Stimulated activated CD8-positive, alpha-beta memory T cell treated with anti-CD3 and anti-CD28 coated beads, Interleukin-15, amount 100 ng/mL, for 1 hour (primary cell): ENCODE data around the gene NECAB3.
"Not testable (repeated sequence)": the region's sequence is repeated elsewhere in the genome, so short reads cannot be mapped to it uniquely, and the experiment has no call there.

Experiments used
- DNase-seq: peaks from one replicate; pipeline ENCODE4 v3.0.0-alpha.2; 2020; ENCODE audit warnings: low read depth

NECAB3 gene, protein sequence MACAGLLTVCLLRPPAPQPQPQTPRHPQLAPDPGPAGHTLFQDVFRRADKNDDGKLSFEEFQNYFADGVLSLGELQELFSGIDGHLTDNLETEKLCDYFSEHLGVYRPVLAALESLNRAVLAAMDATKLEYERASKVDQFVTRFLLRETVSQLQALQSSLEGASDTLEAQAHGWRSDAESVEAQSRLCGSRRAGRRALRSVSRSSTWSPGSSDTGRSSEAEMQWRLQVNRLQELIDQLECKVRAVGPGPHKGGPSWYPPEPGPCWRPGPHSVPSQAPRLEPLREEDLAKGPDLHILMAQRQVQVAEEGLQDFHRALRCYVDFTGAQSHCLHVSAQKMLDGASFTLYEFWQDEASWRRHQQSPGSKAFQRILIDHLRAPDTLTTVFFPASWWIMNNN

DNA sequence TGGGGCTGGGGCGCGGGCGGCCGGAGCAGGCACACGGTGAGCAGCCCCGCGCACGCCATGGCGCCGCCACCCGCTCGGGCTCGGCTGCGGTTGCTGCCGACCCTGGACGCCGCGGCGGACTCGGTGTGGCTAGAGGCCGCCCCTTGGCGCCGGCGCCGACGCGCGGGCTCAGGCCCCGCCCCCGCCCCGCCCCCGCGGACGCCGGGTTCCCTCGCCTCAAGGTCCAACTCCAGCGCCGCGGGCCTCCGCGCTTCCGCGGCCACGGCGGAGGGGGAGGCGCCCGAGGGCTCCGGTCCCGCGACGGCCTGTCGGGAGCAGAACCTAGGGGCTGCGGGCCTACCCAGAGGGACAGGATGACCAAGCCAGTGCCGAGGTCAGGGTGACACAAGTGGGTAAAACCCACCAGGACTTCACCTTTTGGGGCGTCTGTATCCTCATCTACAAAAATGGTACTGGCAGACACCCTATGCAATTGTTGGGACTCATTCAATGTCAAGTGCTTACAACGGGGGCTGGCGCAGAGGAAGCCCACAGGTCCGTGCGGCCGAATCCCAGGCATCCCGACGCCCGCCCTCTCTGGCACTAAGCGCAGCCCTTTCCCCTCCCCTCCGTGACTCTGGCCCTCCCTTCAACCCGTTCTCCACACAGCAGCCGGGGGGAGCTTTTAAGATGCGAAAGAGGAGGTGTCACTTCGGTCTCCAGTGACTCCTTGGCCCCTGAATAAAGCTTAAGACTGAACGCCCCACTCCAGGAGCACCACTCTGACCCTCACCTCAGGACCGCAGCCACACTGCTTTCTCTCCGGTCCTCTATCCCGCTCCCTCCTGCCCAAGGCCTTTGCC lies at the start of gene NECAB3:
TSS of gene NECAB3 (minus strand) at position 135 of the 842 bp plus-strand sequence. CDS start at position 59, 76 bp downstream.
- DNase-seq: no peak

DNA sequence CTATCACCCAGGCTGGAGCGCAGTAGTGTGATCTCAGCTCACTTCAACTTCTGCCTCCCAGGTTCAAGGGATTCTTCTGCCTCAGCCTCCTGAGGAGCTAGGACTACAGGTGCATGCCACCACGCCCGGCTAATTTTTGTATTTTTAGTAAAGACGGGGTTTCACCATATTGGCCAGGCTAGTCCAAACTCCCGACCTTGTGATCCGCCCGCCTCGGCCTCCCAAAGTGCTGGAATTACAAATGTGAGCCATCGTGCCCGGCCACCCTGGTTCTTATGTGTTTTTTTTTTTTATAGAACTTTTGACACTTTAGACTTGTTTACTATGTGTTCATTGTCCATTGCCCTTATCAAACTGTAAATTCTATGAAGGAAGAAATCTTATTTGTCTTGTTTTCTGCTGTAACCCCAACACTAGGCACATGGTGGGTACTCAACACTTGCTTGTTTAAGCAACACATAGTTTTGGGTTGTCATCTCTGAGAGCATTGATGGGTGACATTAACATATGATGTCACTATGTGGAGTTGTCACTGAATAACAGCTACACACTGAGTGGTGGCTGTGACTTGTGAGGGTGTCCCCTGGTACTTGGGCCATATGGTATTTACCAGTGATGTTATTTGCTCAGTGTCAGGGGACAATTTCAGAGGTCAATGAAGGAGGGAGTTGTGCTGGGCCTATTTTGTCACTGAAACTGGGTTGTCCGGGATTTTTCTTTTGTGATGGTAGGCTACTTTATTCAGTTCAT lies 47.3 kb upstream of the NECAB3 start:
- no peak for DNase-seq

DNA sequence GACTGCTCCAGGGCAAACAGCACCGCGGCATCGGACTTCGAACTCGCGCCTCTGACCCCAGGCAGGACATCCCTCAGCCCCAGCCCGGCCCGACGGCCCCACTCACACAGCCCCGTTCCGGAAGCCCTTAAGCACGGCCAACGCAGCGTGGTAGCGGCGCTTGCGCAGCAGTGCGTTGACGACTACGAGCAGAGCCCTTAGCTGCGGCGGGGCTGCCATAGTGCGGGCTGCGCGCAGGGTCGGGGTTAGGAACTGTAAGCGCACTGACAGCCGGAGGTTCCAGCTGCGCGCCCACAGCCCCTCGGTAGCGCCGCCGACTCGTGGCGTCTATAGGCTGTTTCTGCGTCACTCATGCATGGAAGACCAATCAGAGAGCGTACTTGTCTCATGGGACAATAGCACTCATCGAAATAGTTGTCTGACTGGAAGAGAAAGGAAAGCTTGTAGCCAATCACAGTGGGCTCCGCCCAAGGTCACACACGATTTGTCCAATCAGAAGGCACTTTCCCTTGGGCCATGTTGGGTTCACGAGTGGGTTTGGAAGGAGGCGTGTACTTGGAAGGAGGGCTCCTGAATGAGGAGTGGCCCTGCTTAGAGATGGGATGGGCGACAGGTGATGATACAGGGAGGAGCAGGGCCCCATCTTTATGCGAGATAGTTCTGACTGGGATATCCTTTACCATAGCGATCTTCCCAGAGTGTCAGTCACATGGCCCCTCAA lies 45.9 kb upstream of the NECAB3 start, which contains the start of gene PXMP4:
TSS of gene PXMP4 (minus strand) at position 322 of the 721 bp plus-strand sequence. CDS start at position 219, 103 bp downstream.
- DNase-seq: peak; percentile 69

DNA sequence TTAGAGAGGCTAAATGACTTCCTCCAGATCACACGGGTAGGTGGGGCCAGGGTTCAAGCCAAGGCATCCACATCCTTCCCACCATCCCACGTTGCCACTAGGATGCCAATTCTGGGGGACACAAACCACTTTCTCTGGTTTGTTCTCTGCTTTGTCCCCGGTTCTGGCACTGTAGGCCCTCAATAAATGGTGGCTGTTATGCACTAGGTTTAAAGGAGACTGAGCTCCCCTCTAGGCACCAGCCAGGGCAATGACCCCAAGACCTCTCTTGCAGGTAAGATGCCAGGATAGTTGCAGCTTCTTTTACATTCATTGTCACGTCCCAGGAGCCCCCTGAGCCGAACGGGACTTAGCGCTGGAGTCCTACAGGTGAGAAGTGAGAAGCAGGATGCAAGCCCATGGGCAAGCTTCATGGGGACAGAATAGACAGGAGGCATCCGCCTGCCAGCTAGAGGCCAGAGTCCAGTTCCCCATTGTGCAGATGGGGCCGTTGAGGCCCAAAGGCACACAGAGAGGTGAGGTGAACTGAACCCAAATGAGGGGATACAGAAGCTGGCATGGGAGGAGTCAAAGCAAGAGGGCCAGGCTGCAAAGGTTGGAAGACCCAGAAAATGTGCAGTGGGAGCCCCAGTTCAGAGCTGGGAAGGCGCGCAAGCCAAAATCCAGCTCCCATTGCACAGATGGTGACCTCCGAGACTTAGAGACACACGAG lies 45.2 kb upstream of the NECAB3 start:
- no peak for DNase-seq

DNA sequence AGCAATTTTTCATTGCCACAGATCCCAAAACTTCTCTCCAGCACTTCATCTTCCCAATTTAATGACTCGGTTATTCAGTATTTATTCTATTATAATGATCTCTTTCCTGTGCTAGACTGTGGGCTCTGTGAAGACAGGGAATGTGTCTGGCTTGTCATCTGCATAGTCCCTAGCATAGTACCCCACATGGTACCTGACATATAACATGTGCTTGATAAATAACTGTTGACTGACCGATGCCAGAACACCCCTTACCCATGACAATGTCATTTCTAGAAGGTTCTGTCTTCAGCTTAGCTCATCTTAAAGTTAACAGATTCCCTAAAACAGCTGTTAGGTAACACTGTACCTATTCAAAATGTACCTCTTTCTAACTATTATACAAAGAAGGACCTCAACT lies 42.3 kb upstream of the NECAB3 start:
- no peak for DNase-seq

DNA sequence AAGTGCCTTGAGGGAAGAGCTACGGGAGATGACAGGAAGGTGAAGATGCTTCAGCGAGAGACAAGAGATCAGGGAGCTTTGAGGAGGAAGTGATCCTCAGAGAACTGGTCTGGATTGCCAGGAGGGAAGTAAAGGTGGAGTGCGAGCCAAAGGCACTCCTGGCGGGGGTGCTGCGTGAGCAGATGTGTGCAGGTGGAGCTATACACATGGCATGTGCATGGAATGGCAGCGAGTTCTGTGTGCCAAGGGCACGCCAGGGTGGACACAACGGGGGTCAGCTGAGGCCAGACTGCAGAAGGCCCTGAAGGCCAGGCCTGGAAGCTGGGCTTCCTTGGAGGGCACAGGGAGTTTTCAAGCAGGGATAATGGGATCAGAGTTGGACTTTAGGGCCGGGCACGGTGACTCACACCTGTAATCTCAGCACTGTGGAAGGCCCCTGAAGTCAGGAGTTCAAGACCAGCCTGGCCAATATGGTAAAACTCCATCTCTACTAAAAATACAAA lies 39.7 kb upstream of the NECAB3 start:
- DNase-seq: no peak

DNA sequence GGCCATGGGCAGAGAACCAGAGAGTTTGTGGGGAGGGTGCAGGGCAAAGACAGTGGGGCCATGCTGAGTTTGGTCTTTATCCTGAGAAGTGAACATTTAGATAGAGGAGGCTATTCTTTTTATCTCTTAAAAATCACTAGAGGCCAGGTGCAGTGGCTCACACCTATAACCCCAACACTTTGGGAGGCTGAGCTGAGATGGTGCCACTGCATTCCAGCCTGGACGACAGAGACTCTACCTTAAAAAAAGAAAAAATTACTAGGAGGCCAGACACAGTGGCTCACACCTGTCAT lies 37.2 kb upstream of the NECAB3 start:
- no peak for DNase-seq

DNA sequence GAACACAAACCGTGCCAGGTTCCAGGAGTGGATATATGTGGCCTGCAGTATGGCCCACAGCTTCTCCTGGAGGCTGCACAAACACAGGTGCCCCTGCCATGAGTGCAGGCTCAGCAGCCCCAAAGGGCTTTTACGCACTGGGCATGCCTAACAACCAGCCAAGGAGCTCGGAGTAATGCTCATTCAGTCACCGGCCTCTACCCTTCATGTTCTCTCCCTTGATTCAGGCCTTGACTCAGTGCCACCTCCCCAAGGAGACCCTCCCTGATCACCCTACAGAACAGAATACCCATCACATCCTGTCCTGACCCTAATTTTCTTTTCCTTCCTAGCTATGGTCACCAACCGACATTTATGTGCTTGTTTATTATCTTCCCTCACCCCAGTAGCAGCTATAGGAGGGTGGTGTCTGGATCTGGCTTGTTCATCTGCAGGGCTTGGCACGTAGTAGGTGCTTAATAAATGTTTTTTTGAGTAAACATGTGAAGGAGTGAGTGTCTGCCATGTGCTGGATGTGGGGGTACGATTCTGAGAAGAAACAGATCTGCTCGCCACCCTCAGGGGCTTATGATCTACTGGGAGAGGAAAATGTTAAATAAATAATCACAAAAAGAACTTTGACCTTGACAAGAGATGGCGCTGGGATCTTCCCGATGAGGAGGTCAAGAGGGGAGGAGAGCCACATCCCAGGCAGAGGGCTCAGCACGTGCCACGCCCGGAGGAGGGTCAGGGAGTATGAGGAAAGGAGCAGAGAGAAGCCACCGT lies 36.6 kb upstream of the NECAB3 start:
- DNase-seq: no peak

DNA sequence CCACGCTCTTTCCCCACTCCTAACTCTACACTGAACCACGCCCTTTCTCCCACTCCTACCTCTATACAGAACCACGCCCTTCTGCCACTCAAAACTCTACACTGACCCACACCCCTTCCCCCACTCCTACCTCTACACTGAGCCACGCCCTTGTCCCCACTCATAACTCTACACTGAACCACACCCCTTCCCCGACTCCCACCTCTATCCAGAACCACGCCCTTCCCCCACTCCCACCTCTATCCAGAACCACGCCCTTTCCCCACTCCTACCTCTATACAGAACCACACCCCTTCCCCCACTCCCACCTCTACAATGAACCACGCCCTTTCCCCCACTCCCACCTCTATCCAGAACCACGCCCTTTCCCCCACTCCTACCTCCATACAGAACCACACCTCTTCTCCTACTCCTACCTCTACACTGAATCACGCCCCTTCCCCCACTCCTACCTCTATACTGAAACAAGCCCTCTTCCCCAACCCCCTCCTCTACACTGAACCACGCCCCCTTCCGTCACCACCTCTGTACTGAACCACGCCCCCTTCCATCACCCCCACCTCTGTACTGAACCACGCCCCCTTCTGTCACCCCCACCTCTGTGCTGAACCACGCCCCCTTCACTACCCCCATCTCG lies 35.8 kb upstream of the NECAB3 start:
- no peak for DNase-seq

DNA sequence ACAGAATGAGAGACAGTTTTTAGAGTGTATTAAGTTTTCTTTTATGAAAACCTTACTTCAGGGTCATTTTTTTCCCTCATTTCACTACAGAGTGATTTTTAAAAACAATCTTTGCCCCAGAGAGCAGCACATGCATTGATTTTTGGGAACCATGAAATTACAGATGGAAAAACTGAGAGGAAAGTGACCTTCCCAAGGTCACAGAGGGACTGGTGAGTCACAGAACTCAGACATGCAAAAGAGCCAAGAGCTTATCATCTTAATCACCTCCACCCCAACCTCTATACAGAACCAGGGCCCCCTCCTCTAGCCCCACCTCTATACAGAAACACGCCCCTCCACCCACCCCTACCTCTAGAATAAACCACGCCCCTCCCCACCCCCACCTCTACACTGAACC lies 35.2 kb upstream of the NECAB3 start:
- no peak for DNase-seq

DNA sequence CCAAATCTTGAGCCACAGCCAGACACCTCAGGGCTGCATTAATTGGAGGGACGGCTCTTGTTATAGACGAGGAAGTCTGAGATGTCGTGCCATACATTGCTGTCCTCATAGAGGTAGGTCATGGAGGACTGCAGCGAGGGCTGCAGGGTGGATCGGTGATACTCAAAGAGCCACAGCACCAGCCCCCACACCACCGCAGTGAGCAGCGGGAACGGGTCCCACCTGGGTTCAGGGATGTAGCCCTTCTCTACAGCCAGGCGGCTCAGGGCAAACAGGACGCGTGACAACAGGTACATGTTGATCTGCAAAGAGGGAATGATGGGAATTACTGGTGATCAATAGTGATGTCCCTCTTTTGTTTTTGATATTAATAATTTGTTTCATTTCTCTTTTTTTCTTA lies 33.4 kb upstream of the NECAB3 start:
- no peak for DNase-seq

DNA sequence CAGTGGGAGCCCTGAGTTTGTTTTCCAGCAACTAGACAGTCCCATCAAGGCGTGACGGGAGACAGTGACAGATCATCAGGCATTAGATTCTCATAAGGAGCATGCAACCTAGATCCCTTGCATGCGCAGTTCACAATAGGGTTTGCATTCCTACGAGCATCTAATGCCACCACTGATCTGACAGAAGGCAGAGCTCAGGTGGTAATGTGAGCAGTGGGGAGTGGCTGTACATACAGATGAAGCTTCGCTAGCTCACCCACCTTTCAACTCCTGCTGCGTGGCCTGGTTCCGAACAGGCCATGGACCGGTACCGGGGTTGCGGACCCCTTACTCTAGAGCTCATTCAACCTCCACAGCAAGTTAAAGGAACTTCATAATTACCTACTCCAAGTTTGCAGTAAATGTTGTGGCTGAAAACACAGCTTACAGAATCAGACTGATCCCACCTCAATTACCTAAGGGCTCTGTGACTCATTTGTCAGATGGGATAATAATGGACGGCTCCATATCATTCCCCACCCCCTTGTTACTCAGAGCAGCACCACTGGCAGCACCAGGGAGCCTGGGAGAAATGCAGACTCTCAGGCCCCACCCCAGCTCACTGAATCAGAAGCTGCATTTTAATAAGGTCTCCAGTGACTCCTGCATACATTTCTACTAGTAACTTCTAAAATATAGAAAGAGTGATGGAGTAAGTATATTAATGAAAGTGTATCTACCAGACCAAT lies 30.1 kb upstream of the NECAB3 start:
- DNase-seq: no peak

DNA sequence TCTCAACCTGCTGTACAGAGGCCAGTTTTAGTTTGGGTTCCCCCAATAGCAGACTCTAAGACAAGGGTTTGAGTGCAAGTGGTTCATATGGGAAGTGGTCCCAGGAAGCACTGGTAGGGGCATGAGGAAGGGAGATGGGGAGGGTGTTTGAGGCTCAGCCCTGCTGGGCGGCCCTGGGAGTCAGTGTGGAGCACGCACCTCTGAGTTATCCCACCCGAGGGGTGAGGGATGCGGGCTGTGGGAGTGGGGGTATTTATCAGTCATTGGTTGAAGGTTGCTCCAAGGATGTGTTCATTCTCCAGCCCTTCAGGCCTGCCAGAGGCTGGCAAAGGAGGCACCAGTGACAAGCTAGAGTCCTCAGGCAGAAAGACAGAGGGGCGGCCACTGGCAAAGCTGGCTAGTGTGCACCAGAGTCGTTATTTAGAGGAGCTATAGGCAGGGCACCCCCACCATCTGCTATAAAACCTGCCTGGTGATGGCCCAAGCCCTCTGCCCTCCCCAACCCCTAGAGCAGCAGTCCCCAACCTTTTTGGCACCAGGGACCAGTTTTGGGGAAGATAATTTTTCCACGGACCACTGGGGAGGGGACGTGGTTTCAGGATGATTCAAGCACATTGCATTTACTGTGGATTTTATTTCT lies 29.4 kb upstream of the NECAB3 start:
- DNase-seq: no peak

DNA sequence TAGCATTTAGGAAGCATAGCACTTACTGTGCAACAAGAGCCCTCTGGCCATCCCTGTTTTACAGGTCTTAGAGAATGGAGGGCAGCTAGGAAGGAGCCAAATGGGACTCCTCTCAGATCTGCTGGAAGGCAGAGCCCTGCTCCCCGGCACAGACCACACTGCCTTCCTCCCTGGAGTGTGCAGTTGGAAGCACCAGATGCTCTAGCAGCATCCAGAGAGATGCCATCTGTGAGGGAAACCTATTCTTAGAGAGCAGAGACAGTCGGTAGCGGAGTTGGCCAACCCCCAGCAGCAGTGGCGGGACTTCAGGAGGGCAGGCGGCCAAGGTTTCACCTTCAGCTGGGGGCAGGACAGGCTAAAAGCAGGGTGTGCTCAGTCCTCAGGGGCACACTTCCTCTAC lies 28.6 kb upstream of the NECAB3 start:
- no peak for DNase-seq

DNA sequence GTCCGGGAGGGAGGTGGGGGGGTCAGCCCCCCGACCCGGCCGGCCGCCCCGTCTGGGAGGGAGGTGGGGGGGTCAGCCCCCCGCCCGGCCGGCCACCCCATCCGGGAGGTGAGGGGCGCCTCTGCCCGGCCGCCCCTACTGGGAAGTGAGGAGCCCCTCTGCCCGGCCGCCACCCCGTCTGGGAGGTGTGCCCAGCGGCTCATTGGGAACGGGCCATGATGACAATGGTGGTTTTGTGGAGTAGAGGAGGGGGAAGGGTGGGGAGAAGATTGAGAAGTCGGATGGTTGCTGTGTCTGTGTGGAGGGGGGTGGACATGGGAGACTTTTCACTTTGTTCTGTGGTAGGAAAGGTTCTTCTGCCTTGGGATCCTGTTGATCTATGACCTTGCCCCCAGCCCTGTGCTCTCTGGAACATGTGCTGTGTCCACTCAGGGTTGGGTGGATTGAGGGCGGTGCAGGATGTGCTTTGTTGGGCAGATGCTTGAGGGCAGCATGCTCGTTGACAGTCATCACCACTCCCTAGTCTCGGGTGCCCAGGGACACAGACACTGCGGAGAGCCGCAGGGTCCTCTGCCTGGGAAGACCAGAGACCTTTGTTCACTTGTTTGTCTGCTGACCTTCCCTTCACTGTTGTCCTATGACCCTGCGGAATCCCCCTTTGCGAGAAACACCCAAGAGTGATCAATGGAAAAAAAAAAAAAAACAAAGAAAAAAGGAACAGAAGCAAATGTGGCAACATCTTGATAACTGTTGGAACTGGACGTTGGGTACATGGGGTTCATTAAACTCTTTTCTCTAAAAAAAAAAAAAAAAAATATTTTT lies 27.6 kb upstream of the NECAB3 start:
- DNase-seq: no peak

DNA sequence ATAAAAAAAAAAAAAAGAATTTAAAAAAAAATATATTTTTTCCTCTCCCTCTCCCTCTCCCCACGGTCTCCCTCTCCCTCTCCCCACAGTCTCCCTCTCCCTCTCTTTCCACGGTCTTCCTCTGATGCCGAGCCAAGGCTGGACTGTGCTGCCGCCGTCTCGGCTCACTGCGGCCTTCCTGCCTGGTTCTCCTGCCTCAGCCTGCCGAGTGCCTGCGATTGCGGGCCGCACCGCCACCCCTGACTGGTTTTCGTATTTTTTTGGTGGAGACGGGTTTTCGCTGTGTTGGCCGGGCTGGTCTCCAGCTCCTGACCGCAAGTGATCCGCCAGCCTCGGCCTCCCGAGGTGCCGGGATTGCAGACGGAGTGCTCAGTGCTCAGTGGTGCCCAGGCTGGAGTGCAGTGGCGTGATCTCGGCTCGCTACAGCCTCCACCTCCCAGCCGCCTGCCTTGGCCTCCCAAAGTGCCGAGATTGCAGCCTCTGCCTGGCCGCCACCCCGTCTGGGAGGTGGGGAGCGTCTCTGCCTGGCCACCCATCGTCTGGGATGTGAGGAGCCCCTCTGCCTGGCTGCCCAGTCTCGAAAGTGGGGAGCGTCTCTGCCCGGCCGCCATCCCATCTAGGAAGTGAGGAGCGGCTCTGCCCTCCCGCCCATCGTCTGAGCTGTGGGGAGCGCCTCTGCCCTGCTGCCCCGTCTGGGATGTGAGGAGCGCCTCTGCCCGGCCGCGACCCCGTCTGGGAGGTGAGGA lies 26.6 kb upstream of the NECAB3 start:
- DNase-seq: not testable (repeated sequence)

DNA sequence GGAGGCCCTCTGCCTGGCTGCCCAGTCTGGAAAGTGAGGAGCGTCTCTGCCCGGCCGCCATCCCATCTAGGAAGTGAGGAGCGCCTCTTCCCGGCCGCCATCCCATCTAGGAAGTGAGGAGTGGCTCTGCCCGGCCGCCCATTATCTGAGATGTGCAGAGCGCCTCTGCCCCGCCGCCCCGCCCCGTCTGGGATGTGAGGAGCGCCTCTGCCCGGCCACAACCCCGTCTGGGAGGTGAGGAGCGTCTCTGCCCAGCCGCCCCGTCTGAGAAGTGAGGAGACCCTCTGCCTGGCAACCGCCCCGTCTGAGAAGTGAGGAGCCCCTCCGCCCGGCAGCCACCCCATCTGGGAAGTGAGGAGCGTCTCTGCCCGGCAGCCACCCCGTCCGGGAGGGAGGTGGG lies 24.7 kb upstream of the NECAB3 start:
- not testable (repeated sequence) for DNase-seq
